ENCODE data around the gene ABL1. TPM values are rescaled to one million over a fixed set of nuclear protein-coding genes. Genes with fewer than 3 reads are reported as not detected.

ABL1 gene
- total RNA-seq, 1 experiment from 2014 or later = 78.6 TPM

DNA sequence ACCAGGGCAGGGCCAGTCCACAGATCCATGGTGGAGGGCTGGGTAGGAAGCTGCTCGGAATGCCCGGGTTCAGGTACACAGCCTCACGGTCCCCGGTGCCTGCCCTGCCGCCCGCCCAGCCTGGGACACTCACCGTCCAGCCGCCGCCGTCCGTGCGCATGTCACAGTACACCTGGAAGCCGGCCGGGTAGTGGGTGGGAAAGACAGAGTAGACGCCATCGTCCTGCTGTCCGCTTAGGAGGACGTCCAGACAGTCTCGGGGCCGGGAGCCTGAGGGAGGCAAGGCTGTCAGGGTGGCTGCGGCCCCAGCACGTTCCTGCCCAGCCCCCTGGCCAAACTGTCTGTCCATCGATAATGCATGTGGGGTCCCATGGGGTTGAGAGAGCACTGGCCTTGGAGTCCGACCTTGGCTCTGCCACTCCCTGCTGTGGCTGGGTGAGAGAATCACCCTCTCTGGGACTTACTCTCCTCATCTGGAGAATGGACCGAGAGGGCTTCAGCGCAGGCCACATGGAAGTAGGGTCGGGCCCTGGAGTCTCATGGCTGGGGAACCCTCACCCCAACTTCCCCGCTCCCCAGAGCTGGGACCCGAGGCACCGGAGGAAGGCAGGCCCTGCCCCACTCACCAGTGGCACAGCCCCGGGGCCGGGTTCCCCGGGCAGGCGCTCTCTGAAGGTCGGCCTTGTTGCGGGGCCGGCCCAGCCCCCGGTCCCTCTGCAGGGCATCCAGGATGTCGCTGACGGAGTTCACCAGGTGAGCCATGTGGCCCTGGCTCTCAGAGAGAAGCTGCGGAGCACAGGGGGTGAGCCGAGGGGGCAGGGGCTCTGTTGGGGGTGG is 88.8 kb downstream of the ABL1 start:
- CTCF ChIA-PET = interaction anchor here (0.5 kb wide), 1 partner anchor 52 kb away, joined by 4 read pairs; no protein-coding TSS in a partner anchor
- H3K27ac ChIP-seq (ENCODE audit: low read depth, low read length, poor library complexity, severe bottlenecking) = no peak overlapping the region
- BruUV-seq (replicated peaks) = no TSS peak
- H3K9me3 ChIP-seq (ENCODE audit: low read depth, low read length, poor library complexity, severe bottlenecking) = no peaks in the 10 kb centered on the region
- no peaks in the 10 kb centered on the region for H3K4me1 ChIP-seq (ENCODE audit: insufficient read depth, low read length, poor library complexity, severe bottlenecking)
- H3K36me3 ChIP-seq (ENCODE audit: insufficient read depth, low read length, poor library complexity, severe bottlenecking) = no peaks in the 10 kb centered on the region
- no peak overlapping the region for H3K4me3 ChIP-seq (ENCODE audit: low read depth, low read length, poor library complexity, severe bottlenecking)
- no peak for TF ChIP-seq EZH2 (IDR thresholded peaks at IDR 0.05; ENCODE audit: borderline replicate concordance, low read depth, low read length, poor library complexity, severe bottlenecking)
- TF ChIP-seq, protein P1, sequence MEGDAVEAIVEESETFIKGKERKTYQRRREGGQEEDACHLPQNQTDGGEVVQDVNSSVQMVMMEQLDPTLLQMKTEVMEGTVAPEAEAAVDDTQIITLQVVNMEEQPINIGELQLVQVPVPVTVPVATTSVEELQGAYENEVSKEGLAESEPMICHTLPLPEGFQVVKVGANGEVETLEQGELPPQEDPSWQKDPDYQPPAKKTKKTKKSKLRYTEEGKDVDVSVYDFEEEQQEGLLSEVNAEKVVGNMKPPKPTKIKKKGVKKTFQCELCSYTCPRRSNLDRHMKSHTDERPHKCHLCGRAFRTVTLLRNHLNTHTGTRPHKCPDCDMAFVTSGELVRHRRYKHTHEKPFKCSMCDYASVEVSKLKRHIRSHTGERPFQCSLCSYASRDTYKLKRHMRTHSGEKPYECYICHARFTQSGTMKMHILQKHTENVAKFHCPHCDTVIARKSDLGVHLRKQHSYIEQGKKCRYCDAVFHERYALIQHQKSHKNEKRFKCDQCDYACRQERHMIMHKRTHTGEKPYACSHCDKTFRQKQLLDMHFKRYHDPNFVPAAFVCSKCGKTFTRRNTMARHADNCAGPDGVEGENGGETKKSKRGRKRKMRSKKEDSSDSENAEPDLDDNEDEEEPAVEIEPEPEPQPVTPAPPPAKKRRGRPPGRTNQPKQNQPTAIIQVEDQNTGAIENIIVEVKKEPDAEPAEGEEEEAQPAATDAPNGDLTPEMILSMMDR (conservative IDR thresholded peaks at IDR 0.05; ENCODE audit: low read depth, low read length) = no peak
- POLR2A ChIA-PET (ENCODE audit: low non-redundant PET) = no interaction called here
- H3K27me3 ChIP-seq (replicated peaks; ENCODE audit: insufficient read depth, low read depth, low read length, poor library complexity) = no peaks in the 10 kb centered on the region
- intact Hi-C loops (cut with micrococcal nuclease; ENCODE audit: unreplicated experiment) = no loop called here
- no peak for DNase-seq (ENCODE audit: low spot score)

DNA sequence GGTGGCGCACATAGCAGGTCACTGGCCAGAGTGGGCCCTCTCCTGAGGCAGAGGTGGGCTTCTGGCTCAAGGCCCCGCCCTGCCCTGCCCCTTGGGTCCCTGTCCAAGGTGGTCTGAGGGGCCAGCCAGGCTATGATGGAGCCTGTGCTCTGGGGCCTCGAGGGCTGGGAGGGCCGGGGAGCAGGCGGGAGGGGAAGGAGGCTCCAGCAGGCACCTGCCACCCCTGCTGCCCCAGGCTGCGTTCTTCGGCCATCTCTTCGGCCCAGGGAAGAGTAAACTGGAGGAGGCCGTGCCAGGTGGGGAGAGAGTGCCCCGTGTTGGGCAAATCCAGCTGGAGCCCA is 89.4 kb downstream of the ABL1 start:
- no peaks in the 10 kb centered on the region for H3K4me1 ChIP-seq (ENCODE audit: insufficient read depth, low read length, poor library complexity, severe bottlenecking)
- POLR2A ChIA-PET (ENCODE audit: low non-redundant PET) = no interaction called here
- no peaks in the 10 kb centered on the region for H3K9me3 ChIP-seq (ENCODE audit: low read depth, low read length, poor library complexity, severe bottlenecking)
- intact Hi-C loops (cut with micrococcal nuclease; ENCODE audit: unreplicated experiment) = no loop called here
- no peak for DNase-seq (ENCODE audit: low spot score)
- no peak for TF ChIP-seq EZH2 (IDR thresholded peaks at IDR 0.05; ENCODE audit: borderline replicate concordance, low read depth, low read length, poor library complexity, severe bottlenecking)
- TF ChIP-seq, protein P1 (conservative IDR thresholded peaks at IDR 0.05; ENCODE audit: low read depth, low read length) = no peak
- no peaks in the 10 kb centered on the region for H3K36me3 ChIP-seq (ENCODE audit: insufficient read depth, low read length, poor library complexity, severe bottlenecking)
- CTCF ChIA-PET = no interaction called here
- no peak overlapping the region for H3K27ac ChIP-seq (ENCODE audit: low read depth, low read length, poor library complexity, severe bottlenecking)
- no TSS peak for BruUV-seq (replicated peaks)
- H3K4me3 ChIP-seq (ENCODE audit: low read depth, low read length, poor library complexity, severe bottlenecking) = no peak overlapping the region
- no peaks in the 10 kb centered on the region for H3K27me3 ChIP-seq (replicated peaks; ENCODE audit: insufficient read depth, low read depth, low read length, poor library complexity)

DNA sequence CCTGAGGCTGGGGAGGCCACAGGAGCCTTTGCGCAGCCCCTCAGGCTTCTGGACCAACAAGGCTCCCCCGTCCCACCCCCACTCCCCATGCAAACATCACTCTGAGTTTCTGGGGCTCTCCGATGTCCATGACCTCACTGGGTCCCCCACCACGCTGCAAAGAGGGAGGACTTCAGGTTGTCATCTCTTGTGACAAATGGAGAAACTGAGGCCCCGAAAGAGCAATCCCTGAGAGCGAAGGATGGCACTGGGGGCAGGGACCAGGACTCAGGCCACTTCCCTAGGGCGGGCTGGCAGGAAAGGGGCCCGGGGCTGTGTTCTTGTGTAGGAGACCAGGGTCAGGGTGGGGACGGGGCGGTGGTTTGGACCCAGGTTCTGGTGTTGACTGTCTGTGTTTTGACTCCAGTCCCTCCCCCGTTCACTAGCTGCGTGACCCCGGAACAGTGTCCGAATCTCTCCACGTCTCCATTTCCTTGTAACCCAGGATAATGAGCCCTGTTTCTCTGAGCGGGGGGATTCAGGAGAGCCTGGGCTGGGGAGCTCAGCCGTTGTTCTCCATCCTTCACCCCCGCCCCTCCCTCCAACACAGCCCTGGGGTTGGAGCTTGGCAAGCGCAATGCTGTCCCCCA is 90.1 kb downstream of the ABL1 start:
- TF ChIP-seq EZH2 (IDR thresholded peaks at IDR 0.05; ENCODE audit: borderline replicate concordance, low read depth, low read length, poor library complexity, severe bottlenecking) = no peak
- TF ChIP-seq, protein P1 (conservative IDR thresholded peaks at IDR 0.05; ENCODE audit: low read depth, low read length) = no peak
- Histone ChIP-seq H3K27me3 (replicated peaks; ENCODE audit: insufficient read depth, low read depth, low read length, poor library complexity) (no peaks in the 10 kb centered on the region), H3K4me3 (ENCODE audit: low read depth, low read length, poor library complexity, severe bottlenecking) (no peak overlapping the region), H3K4me1 (ENCODE audit: insufficient read depth, low read length, poor library complexity, severe bottlenecking) (no peaks in the 10 kb centered on the region), H3K27ac (ENCODE audit: low read depth, low read length, poor library complexity, severe bottlenecking) (no peak overlapping the region), H3K9me3 (ENCODE audit: low read depth, low read length, poor library complexity, severe bottlenecking) (no peaks in the 10 kb centered on the region), H3K36me3 (ENCODE audit: insufficient read depth, low read length, poor library complexity, severe bottlenecking) (no peaks in the 10 kb centered on the region)
- ChIA-PET POLR2A (ENCODE audit: low non-redundant PET) (no interaction called here), CTCF (no interaction called here)
- intact Hi-C loops (cut with micrococcal nuclease; ENCODE audit: unreplicated experiment) = no loop called here
- no TSS peak for BruUV-seq (replicated peaks)
- no peak for DNase-seq (ENCODE audit: low spot score)

Measured in A673 (cell line).